Omental fat pad (tissue), 4 donors: ENCODE measurements around the gene KCNQ1. TPM values are rescaled to one million over a fixed set of nuclear protein-coding genes. Genes with fewer than 3 reads are reported as not detected.

ENCODE experiments used
- ATAC-seq: fragments of 150-250 bp; one replicate; pipeline ENCODE4 v1.9.1; 2016; ENCODE audit warnings: mild to moderate bottlenecking, moderate library complexity; ENCODE audit not compliant: low FRiP score
- DNase-seq: peaks from one replicate; pipeline ENCODE4 v3.0.0-alpha.2; 2019; ENCODE audit warnings: low spot score
- CTCF ChIP-seq, 3 donors: fragments of 450-650 bp; IDR thresholded peaks; one replicate each; pipeline ENCODE4 v1.5.1; 2016 to 2017; ENCODE audit warnings: antibody characterized with exemption in 3 of 3, mild to moderate bottlenecking in 3 of 3, moderate library complexity in 2 of 3
- total RNA-seq, 4 donors: library from RNA; depleted of rRNA; stranded (reverse); fragments of >200 nt; gene quantifications; one replicate each; pipeline ENCODE4 v1.1.0, GENCODE V29; 2016

The KCNQ1 gene
- total RNA-seq, 4 donors from 2014 or later: 4.5 to 5.9 (median 5.2) TPM

DNA sequence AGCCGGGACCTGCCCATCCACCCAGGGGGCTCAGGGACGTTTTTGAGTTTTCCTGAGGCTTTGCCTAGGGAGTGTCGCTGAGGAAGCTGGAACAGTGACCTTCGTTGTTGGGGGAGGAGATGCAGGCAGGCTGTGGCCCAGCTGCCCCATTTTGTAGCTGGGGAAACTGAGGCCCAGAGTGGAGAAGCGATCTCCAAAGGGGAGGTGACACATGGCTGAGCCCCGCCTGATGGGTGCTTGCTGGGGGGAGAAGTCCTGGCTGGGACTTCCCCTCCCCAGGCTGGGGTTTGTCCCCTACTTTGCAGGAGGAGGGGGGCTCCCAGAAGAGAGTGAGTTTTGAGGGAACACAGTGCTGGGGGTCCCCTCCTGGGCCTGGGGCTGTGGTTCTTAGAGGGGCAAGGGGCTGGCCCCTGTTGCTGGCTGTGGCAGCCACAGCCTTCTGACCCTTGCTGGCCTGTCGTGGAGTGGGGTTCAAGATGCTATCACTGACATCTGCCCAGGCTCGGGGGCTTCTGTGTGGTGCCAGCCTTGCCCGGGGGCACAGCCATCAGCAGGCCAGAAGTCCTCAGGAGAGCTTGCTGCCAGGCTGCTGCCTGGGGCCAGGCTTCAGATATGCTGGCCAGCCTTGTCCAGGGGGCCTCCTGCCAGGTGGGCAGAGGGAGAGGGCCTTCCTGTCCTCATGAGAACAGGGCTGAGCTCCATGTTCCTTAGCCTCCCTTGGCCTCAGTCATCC lies 21.4 kb downstream of the KCNQ1 start:
- ATAC-seq: no peak
- DNase-seq: peak; percentile 12
- no peak for TF ChIP-seq CTCF (IDR thresholded peaks at IDR 0.05)

DNA sequence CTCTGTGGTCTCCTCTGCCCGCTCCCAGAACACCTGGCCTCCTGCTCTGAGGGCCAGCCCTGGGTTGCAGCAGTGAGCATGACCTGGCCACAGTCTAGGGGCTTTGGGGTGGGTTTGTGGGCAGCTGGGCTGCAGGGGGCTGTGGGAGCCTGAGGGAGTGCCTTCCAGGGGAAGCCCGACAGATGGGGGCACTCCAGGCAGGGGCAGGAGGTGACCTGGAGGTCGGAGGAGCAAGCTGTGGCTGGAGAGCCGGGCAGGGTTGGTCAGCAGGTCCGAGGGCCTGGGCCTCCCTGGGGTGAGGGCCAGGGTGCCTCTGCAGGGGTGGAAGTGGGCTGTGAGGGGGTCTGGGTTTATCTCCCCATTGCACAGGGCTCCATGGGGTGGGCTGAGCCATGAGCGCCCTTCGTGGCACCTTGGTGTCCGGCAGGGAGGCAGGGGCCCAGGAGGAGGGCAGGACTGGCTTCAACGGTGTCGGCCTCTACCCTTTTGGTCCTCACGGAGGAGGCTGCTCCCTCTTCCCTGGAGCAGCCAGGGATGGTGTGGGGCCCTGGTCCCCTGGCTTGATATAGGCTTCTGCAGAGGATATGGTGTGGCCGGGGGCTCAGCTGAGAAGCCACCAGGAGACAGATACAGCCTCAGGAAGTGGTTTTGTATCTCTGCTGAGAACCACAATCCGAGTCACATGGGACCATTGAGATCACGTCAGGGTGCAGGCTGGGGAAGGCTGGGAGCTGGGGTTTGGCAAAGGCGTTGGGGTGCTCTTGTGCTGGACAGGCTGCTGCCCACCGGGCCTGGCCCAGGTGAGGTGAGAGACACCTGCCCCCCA lies 22.3 kb downstream of the KCNQ1 start:
- TF ChIP-seq CTCF (IDR thresholded peaks at IDR 0.05): no peak
- ATAC-seq (peak; percentile 7), DNase-seq (peak; percentile 6)

DNA sequence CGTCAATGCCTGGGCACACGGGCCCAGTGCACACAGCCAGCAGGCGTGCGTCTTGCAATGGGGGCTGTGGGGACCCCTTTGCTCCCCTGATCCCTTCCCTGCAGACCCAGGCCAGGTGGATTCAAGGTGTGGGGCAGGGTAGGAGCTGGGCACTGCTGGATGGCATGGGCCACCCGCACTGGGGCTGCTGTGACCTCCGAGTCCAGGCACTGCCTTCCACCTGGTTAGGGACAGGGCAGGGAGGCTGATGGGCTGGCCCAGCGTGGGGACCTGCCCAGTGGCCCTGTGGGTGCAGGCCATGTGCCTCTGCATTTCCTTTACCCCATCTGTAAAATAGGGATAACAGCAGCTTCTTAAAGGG lies 22.9 kb downstream of the KCNQ1 start:
- TF ChIP-seq CTCF (IDR thresholded peaks at IDR 0.05): no peak
- DNase-seq (no peak), ATAC-seq (no peak)

DNA sequence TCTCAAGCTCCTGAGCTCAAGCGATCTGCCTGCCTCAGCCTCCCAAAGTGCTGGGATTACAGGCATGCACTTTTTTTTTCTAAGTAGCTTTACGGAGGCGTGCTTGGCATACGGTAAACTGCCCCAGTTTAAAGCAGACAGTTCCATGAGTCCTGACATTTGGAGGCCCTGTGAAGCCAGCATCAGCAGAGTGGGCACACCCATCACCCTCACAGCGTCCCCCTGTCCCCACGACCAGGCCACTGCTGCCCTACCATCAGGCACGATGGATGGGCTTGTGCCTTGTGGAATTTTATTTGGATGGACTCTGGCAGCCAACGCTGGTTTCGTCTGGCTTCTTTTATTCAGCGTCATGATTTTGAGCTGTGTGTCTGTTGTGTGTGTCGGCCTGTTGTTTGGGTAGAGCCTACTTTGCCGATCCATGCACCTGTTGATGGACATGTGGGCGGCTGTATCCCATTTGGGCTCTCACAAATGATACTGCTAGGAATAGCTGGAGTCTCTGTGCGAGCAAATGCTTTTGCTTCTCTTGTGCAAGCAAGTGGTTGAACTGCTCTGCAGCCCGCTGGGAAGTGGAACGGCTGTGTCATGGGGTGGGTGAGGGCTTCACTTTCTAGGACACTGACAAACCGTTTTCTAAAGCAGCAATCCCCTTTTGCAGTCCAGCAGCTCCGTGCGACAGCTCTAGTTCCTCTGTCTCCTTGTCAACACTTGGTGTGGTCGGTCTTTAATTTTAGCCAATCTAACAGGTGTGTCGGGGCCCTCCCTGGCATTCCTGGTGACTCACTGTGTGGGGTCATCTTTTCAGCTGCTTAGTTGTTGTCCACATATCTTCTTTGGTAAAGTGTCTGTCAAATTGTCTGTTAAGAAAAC lies 23.8 kb downstream of the KCNQ1 start:
- TF ChIP-seq CTCF (IDR thresholded peaks at IDR 0.05): no peak
- ATAC-seq (no peak), DNase-seq (peak; percentile 6)

- no peak for ATAC-seq
- no peak for TF ChIP-seq CTCF (IDR thresholded peaks at IDR 0.05)
- DNase-seq: no peak
Measured at GRCh38 chr11:2470495-2470894, 25.7 kb downstream of the KCNQ1 start.

GRCh38 chr11:2471048-2471803 lies 26.4 kb downstream of the KCNQ1 start:
- ATAC-seq (no peak), DNase-seq (peak; percentile 19)

More at GRCh38 chr11:2471048-2471803, 26.4 kb downstream of the KCNQ1 start:
- no peak for TF ChIP-seq CTCF (IDR thresholded peaks at IDR 0.05)
